ENCODE results near the gene ADAM23. TPM values are rescaled to one million over a fixed set of nuclear protein-coding genes. Genes with fewer than 3 reads are reported as not detected.
A peak's percentile ranks its signal among the peaks of the same experiment; 100 is the strongest.

ADAM23 gene
- total RNA-seq, 1 donor from 2014 or later, result 61.2 TPM

DNA sequence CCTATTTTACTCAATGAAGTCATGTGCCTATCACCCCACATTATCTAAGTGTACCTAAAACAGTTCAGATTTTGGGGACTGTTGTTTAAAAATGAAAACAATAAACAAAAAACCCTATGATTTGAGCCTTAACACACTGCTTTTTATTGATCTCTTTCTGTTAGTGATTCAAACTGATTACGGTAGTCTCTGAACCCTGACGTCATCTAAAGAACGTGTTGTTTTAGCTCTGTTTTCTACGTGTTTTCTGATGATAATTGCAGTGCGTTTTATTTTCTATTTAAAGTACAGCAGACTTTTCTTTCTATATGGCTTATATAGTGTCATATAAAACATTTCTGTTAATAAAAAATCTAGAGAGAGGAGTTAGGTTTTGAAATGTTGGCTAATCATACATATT, 105.1 kb downstream of the ADAM23 start:
- DNase-seq, result no peak
- intact Hi-C loops (cut with micrococcal nuclease), result no loop called here
- Histone ChIP-seq H3K27ac (replicated peaks) (no peak overlapping the region), H3K4me1 (no peaks in the 10 kb centered on the region), H3K36me3 (no peaks in the 10 kb centered on the region), H3K27me3 (ENCODE audit: low read depth) (no peaks in the 10 kb centered on the region), H3K4me3 (no peak overlapping the region), H3K9me3 (replicated peaks) (no peaks in the 10 kb centered on the region)
- no peak for TF ChIP-seq CTCF (IDR thresholded peaks at IDR 0.05; ENCODE audit: borderline replicate concordance)

DNA sequence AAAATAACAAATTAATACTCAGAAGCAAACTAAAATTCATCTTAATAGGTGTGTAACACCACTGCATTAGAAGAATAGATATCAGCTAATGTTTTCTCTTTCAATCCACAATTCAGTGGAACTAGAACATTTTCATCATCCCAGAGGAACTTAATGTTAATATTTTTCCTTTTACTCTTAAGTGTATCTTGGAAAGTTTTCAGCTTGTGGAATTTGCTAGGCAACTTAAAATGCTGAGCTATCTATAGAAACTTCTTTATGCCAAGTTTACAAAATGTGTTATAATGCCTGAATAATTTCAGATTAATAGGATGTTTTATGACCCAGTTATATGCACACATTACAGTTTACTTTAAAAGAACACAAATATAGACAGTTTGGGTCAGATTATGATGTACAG, 112.4 kb downstream of the ADAM23 start:
- no peak for DNase-seq
- peaks cover 7% of the 10 kb centered on the region for H3K36me3 ChIP-seq
- intact Hi-C loops (cut with micrococcal nuclease), result no loop called here
- no peak overlapping the region for H3K4me3 ChIP-seq
- H3K4me1 ChIP-seq, result peaks cover 7% of the 10 kb centered on the region
- no peaks in the 10 kb centered on the region for H3K27me3 ChIP-seq (ENCODE audit: low read depth)
- H3K9me3 ChIP-seq (replicated peaks), result no peaks in the 10 kb centered on the region
- no peak for TF ChIP-seq CTCF (IDR thresholded peaks at IDR 0.05; ENCODE audit: borderline replicate concordance)
- no peak overlapping the region for H3K27ac ChIP-seq (replicated peaks)

DNA sequence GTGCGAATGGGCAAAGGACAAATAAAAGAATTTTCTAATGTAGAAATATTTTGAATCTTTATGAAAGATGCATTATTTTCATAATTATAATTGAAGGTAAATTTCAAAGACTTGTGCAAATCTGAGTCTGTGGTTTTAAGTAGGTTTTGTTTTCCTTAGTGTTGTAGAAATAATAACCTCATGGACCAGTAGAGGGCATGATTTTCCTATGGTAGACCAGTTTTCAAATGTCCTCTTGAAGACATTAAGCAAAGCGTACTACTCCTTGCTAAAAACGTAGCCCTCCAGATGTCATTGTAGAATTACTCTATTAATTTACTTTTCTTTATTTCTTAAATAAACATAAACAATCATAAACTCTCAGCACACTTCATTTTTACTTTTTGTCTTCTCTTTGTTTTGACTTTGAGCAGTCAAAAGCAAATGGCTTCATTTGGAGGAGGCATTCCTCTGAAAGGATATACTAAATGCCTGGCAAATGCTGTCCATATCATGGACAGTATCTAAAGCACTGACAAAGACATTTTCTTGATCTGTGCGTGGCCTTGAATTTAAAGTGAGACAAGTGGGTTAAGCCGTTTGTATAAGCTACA, 113.1 kb downstream of the ADAM23 start:
- TF ChIP-seq CTCF (IDR thresholded peaks at IDR 0.05; ENCODE audit: borderline replicate concordance), result peak; percentile 59
- Histone ChIP-seq H3K27me3 (ENCODE audit: low read depth) (no peaks in the 10 kb centered on the region), H3K4me1 (peaks cover 7% of the 10 kb centered on the region), H3K36me3 (peaks cover 7% of the 10 kb centered on the region), H3K9me3 (replicated peaks) (no peaks in the 10 kb centered on the region), H3K4me3 (no peak overlapping the region), H3K27ac (replicated peaks) (no peak overlapping the region)
- no peak for DNase-seq
- intact Hi-C loops (cut with micrococcal nuclease), result no loop called here

DNA sequence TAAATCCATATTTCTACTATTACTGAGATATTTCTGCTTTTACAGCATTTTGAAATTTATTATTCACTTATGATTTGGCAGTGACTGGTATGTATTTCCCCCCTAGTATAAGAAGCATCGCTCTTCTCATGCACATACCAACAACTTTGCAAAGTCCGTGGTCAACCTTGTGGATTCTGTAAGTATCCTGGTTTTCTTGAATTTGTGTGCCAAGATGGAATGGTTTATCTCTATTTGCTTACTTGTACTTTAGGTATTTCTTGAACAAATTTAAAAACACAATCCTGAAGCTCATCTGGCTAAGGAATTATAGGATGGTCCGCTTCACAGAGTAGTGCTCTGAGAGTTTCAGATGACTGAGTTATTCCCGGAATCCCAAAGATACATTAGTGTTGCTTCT, 114.0 kb downstream of the ADAM23 start:
- DNase-seq, result no peak
- no peaks in the 10 kb centered on the region for H3K27me3 ChIP-seq (ENCODE audit: low read depth)
- no peak overlapping the region for H3K4me3 ChIP-seq
- intact Hi-C loops (cut with micrococcal nuclease), result no loop called here
- H3K4me1 ChIP-seq, result peaks cover 7% of the 10 kb centered on the region
- H3K27ac ChIP-seq (replicated peaks), result no peak overlapping the region
- no peaks in the 10 kb centered on the region for H3K9me3 ChIP-seq (replicated peaks)
- no peak for TF ChIP-seq CTCF (IDR thresholded peaks at IDR 0.05; ENCODE audit: borderline replicate concordance)
- H3K36me3 ChIP-seq, result peaks cover 7% of the 10 kb centered on the region

DNA sequence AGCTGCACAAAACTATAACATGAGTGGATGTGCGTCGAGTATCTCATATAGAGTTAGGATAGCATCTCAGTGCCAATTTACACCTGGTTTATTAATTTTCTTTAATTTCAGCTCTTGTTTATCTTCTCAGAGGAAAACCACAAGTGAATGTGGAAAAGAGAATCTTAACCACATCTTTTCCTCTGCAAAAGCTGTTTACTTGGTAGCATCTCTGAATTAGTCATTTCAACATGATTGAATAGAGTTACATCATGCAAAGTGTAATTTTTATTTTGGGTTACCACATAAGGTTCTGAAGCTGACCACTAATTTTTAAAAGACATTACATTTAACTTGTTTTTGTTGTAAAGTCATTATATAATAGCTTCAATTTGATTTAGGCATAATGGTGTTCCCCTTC, 115.2 kb downstream of the ADAM23 start:
- Histone ChIP-seq H3K9me3 (replicated peaks) (no peaks in the 10 kb centered on the region), H3K4me1 (peaks cover 7% of the 10 kb centered on the region), H3K36me3 (peaks cover 7% of the 10 kb centered on the region), H3K27ac (replicated peaks) (no peak overlapping the region), H3K4me3 (no peak overlapping the region), H3K27me3 (ENCODE audit: low read depth) (no peaks in the 10 kb centered on the region)
- intact Hi-C loops (cut with micrococcal nuclease), result no loop called here
- TF ChIP-seq CTCF (IDR thresholded peaks at IDR 0.05; ENCODE audit: borderline replicate concordance), result no peak
- DNase-seq, result no peak

All from left ventricle myocardium inferior (tissue), 1 donor.